Glutamatergic neuron (in vitro differentiated cells): Measurements from ENCODE around the gene CDC34. TPM values are rescaled to one million over a fixed set of nuclear protein-coding genes. Genes with fewer than 3 reads are reported as not detected.

ENCODE experiments used
- DNase-seq: peaks from one replicate; pipeline ENCODE4 v3.0.0; 2022
- H3K27ac Mint-ChIP-seq: one replicate; pipeline ENCODE4 v1.8.0; 2020; ENCODE audit warnings: mild to moderate bottlenecking, mixed read lengths, inconsistent platforms; ENCODE audit not compliant: unreplicated experiment
- H3K27me3 Mint-ChIP-seq: one replicate; pipeline ENCODE4 v1.8.0; 2020; ENCODE audit warnings: mild to moderate bottlenecking, moderate library complexity, mixed read lengths, inconsistent platforms; ENCODE audit not compliant: unreplicated experiment
- H3K36me3 Mint-ChIP-seq: one replicate; pipeline ENCODE4 v1.8.0; 2020; ENCODE audit warnings: mild to moderate bottlenecking, mixed read lengths, inconsistent platforms; ENCODE audit not compliant: unreplicated experiment
- H3K4me1 Mint-ChIP-seq: one replicate; pipeline ENCODE4 v1.8.0; 2020; ENCODE audit warnings: mild to moderate bottlenecking, low read depth, mixed read lengths, inconsistent platforms; ENCODE audit not compliant: unreplicated experiment
- H3K4me3 Mint-ChIP-seq: one replicate; pipeline ENCODE4 v1.8.0; 2020; ENCODE audit warnings: mild to moderate bottlenecking, mixed read lengths, inconsistent platforms; ENCODE audit not compliant: unreplicated experiment
- H3K9me3 Mint-ChIP-seq: one replicate; pipeline ENCODE4 v1.8.0; 2020; ENCODE audit warnings: mild to moderate bottlenecking, moderate library complexity, mixed read lengths, inconsistent platforms; ENCODE audit not compliant: unreplicated experiment
- CTCF ChIP-seq: fragments of 200-600 bp; sonication (generic); IDR thresholded peaks from one replicate; pipeline ENCODE4 v1.5.0; 2021; ENCODE audit not compliant: partially characterized antibody, unreplicated experiment
- total RNA-seq: library from RNA; stranded (reverse); fragmentation: NEBNext Ultra II Directional; extraction: Animal tissue kit (Norgen Biotek cat#: 25700); gene quantifications from one replicate; pipeline ENCODE4 v1.2.1, GENCODE V29; 2021; ENCODE audit not compliant: unreplicated experiment

The CDC34 gene
- total RNA-seq, 1 donor from 2014 or later = 136 TPM

GRCh38 chr19:558770-559439 lies 27.3 kb downstream of the CDC34 start:
- Mint-ChIP-seq H3K4me3 (no peak overlapping the region), H3K27me3 (peaks cover 3% of the 10 kb centered on the region), H3K27ac (no peak overlapping the region), H3K4me1 (no peaks in the 10 kb centered on the region), H3K36me3 (peaks cover 5% of the 10 kb centered on the region), H3K9me3 (peaks cover 3% of the 10 kb centered on the region)
- TF ChIP-seq CTCF = no peak
- DNase-seq = no peak

GRCh38 chr19:560121-560520 lies 28.6 kb downstream of the CDC34 start:
- no peak for DNase-seq
- no peak for TF ChIP-seq CTCF
- H3K27me3 Mint-ChIP-seq = peaks cover 3% of the 10 kb centered on the region
- H3K36me3 Mint-ChIP-seq = peaks cover 5% of the 10 kb centered on the region
- H3K4me1 Mint-ChIP-seq = no peaks in the 10 kb centered on the region
- H3K9me3 Mint-ChIP-seq = peaks cover 3% of the 10 kb centered on the region
- no peak overlapping the region for H3K27ac Mint-ChIP-seq
- no peak overlapping the region for H3K4me3 Mint-ChIP-seq

- no peak for TF ChIP-seq CTCF
- H3K27me3 Mint-ChIP-seq = peaks cover 11% of the 10 kb centered on the region
- H3K4me1 Mint-ChIP-seq = peaks cover 8% of the 10 kb centered on the region
- peaks cover 21% of the 10 kb centered on the region for H3K9me3 Mint-ChIP-seq
- peaks cover 5% of the 10 kb centered on the region for H3K36me3 Mint-ChIP-seq
- H3K4me3 Mint-ChIP-seq = no peak overlapping the region
- DNase-seq = no peak
- H3K27ac Mint-ChIP-seq = no peak overlapping the region
Observed at GRCh38 chr19:566403-566802, 34.8 kb downstream of the CDC34 start.

GRCh38 chr19:566844-567243 lies 35.3 kb downstream of the CDC34 start:
- no peak for DNase-seq
- Mint-ChIP-seq H3K27ac (peak overlapping the region; percentile 31), H3K27me3 (peaks cover 11% of the 10 kb centered on the region), H3K4me1 (peaks cover 9% of the 10 kb centered on the region), H3K9me3 (peaks cover 21% of the 10 kb centered on the region), H3K36me3 (peaks cover 5% of the 10 kb centered on the region), H3K4me3 (no peak overlapping the region)
- no peak for TF ChIP-seq CTCF

GRCh38 chr19:567296-567900 lies 35.8 kb downstream of the CDC34 start:
- DNase-seq = no peak
- peaks cover 13% of the 10 kb centered on the region for H3K27me3 Mint-ChIP-seq
- H3K4me1 Mint-ChIP-seq = peaks cover 9% of the 10 kb centered on the region
- H3K36me3 Mint-ChIP-seq = peaks cover 4% of the 10 kb centered on the region
- peaks cover 22% of the 10 kb centered on the region for H3K9me3 Mint-ChIP-seq
- H3K4me3 Mint-ChIP-seq = no peak overlapping the region
- peak overlapping the region; percentile 31 for H3K27ac Mint-ChIP-seq
- TF ChIP-seq CTCF = no peak
